Kidney capillary endothelial cell (primary cell): ENCODE measurements around the gene BCL2.
A peak's percentile ranks its signal among the peaks of the same experiment; 100 is the strongest.

ENCODE experiments used
- DNase-seq: peaks from one replicate; pipeline ENCODE4 v3.0.0-alpha.2; 2018; ENCODE audit warnings: low spot score

BCL2 gene

DNA sequence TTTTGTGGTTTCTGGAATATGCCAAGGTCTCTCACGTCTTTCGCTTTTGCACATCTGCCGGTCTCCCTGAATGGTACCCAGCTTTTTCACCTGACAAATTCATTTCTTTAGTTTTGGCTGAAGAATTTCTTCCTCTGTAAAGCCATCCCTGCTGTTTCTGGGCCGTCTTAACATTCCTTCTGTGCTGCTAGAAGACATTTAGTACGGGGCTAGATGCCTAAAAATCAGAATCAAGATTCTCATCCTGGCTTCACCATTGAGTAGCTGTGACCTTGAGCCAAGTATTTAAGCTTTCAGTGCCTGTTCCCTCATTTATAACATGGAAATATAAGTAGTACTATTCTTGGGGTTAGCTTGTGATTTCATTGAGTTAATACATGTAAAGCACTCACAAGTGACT, 6.4 kb upstream of the BCL2 start:
- no peak for DNase-seq

DNA sequence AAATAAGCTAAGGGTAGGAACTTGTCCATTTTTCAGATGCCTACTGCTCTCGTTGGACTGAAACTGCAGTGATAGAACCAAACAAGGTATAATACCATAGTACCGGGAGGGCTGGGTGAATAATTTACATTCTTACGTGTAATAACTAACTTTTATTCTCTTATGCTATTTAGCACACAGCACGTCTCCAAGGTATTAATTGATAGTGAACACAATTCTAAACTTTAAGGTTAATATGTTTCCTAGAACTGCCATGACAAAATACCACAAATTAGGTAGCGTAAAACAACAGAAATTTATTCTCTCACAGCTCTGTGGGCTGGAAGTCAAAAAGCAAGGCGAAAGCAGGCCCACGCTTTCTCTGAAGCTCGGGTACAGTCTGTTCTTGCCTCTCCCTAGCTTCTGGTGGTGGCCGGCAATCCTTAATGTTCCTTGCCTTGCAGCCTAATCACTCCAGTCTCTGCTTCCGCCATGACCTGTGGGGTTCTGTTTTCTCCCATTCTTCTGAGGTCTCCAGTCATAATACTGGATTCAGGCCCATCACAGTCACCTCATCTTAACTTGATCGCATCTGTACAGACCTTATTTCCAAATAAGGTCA, 5.6 kb upstream of the BCL2 start:
- DNase-seq: no peak

DNA sequence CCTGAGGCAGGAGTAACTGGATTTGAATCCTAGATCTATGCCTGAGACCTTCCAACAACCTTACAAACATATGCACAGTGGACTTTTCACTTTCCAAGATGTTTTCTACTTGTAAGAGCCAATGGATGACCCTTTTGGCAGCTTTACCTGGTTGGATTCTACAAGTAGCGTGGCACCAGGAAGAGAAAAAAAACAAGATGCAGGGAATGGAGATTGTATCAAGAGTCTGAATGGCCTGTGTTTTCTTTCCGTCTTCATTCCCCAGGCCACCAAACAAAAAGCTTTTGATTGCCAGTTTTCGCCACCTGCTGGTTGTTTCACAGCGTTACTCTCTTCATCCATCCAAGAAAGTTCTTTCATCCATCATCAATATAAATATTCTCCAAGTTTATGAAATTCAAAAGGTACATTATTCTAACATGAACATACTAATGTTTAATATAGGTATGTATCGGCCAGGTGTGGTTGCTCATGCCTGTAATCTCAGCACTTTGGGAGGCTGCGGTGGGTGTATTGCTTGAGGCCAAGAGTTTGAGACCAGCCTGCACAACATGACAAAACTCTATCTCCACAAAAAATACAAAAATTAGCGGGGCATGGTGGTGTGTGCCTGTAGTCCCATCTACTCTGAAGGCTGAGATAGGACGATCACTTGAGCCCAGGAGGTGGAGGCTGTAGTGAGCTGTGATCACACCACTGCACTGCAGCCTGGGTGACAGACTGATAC, 3.5 kb upstream of the BCL2 start:
- DNase-seq: peak; percentile 68

DNA sequence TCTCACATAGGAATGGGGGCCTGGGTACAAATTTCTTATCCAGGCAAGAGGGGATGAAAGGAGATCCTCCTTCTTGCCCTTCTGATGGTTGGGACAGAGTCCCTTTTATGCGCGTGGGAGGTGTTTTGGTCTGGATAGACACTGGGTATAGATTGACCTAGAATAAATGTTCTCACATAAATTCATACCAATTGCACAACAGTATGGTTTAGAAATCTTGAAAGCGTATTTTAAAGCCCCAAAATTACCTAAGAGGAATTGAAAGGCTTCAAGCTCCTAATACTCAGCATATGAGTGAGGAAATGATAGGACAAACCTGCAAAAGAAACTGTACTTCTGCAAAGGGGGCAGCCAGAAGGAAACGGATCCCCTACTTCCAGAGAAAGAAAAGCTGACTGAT, 2.6 kb upstream of the BCL2 start:
- no peak for DNase-seq

DNA sequence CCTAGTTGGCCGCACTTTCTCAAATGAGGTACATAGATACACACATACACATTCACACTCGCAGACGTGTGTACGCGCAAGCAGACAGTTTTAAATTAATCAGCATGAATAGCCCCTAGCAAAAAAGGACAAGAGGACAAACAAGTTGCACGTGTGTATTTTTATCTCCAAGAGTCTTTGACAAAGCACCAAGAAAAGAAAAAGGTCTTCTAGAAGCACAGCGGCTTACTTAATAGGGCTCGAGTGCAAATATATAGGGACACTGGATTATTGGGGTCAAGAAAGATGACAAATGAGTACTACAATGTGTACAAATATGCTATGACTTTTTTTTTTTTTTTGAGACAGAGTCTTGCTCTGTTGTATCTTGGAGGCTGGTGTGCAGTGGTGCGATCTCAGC, 1.7 kb upstream of the BCL2 start:
- no peak for DNase-seq

DNA sequence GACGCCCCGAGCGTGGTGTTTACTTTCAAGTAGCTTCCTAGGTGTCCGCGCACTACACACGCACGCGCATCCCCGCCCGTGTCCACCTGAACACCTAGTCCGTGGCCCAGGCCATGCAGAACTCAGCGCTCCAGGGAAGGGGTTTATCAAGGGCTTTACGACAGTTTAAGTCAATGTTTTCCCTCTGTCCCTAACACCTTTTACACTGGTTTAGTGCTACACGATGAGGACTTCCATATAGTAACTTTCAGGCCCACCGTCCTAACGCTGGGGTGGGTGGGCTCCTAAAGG, 1.4 kb upstream of the BCL2 start:
- DNase-seq: no peak

DNA sequence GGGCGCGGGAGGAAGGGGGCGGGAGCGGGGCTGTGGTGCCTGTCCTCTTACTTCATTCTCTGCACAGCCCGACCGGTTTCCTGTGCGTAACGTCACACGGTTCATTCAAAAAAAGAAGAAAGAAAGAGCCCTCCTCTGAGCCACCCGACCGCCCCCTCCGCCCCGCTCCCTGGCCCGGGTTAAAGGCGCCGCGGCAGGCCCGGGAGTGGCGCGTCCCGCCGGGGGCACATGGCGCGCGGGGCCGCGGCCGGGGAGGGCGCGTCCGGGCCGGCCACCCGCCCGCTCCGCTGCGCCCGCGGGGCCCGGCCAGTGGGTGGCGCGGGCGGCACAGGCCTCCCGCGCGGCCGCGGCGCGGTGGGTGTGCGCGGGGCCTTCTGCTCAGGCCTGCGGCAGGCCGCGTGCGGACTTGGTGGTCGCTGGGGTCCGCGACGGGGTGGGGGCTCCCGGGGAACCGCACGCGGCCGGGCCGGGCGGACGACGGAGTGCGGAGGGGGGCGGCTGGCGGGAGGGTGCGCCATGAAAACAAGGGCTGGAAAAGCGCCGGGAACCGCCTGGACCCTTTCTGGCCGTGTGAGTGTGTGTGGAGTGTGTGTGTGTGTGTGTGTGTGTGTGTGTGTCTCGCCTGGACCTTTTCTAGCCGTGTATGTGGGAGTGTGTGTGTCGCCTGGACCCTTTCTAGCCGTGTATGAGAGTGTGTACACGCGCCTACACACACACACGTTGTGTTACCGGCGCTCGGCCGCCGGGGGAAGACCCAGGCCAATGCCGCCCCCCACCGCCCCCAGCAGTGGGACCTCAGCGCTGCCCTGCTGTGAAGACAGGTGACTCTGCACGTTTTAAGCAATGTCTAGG, 780 bp upstream of the BCL2 start:
- DNase-seq: peak; percentile 63

DNA sequence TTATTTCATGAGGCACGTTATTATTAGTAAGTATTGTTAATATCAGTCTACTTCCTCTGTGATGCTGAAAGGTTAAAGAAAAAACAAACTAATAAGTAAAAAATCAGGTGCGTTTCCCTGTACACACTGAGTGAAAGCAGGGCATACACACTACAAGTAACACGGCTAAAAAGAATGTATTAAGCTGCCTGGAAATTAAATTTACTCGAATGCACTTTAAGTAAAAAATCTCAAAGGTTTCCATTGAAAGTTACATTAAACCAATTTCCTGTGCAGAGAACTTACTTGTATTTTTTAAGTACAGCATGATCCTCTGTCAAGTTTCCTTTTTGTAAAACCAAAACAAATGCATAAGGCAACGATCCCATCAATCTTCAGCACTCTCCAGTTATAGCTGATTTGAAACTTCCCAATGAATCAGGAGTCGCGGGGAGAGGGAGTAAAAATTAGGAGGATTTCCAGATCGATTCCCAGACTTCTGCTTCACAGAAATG, 633 bp downstream of the BCL2 start:
- DNase-seq: no peak

DNA sequence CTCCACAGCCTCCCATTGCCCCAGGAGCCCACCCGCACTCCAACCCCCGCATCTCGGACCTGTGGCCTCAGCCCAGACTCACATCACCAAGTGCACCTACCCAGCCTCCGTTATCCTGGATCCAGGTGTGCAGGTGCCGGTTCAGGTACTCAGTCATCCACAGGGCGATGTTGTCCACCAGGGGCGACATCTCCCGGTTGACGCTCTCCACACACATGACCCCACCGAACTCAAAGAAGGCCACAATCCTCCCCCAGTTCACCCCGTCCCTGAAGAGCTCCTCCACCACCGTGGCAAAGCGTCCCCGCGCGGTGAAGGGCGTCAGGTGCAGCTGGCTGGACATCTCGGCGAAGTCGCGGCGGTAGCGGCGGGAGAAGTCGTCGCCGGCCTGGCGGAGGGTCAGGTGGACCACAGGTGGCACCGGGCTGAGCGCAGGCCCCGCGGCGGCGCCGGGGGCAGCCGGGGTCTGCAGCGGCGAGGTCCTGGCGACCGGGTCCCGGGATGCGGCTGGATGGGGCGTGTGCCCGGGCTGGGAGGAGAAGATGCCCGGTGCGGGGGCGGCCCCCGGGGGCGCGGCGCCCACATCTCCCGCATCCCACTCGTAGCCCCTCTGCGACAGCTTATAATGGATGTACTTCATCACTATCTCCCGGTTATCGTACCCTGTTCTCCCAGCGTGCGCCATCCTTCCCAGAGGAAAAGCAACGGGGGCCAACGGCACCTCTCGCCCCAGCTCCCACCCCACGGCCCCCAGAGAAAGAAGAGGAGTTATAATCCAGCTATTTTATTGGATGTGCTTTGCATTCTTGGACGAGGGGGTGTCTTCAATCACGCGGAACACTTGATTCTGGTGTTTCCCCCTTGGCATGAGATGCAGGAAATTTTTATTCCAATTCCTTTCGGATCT, 1.3 kb downstream of the BCL2 start:
- DNase-seq: peak; percentile 20

DNA sequence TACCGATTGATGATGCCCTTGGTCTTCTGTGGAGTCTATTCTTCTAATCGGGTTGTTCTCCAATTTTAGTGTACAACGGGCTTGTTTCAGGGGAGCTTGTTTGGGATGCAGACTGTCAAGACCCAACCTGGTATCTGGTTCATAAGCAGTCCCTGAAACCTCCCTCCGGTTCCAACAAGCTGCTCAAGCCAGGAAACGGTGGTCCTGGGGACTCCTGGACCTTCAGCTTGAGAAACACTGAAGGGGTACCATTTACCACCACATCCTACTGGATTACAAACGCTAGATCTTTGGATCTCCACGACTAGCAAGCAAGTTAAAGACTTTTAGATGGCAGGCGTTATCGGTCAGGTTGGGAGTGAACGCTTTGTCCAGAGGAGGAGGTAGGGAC, 2.0 kb downstream of the BCL2 start:
- DNase-seq: no peak

DNA sequence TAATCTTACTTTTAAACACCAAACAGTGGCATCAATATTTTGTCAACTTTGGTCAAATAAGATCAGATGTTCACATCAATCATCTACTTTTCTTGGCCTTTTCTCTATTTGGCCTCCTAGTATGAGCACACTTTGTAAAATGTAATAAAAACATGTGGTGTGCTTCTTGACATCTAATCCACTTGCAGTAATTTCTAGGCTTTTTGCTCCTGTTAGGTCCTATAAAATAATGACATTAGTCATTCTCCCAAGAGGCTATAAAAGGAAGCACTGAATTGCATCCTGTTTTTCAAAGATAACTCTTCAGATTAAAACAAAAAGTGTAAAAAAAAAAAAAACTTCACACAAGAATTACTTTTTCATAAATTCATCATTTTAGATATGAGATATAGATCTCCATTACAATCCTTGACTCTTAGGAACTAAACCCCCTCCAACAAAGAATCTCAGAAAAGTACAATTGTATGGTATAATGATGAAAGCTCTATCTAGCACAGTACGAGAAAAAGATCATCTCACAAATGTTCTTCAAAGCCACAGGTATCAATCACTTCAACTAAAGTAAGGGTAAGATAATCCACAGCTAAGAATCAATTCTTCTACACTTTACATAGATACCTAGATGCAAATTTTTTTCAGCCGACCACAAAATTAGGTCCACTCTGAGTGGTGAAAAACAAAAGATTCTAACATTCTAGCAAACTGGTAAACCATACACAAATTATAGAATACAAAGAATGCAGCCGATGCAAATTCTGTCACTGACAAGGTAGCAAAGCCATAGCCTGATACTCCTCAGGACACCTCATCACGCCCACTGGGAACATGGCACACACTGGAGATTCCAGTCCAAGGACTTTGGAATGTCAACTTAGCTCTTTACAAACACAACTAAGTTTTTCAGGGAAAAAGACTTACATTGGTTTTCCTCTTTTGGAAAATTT, 2.7 kb downstream of the BCL2 start:
- peak; percentile 43 for DNase-seq

DNA sequence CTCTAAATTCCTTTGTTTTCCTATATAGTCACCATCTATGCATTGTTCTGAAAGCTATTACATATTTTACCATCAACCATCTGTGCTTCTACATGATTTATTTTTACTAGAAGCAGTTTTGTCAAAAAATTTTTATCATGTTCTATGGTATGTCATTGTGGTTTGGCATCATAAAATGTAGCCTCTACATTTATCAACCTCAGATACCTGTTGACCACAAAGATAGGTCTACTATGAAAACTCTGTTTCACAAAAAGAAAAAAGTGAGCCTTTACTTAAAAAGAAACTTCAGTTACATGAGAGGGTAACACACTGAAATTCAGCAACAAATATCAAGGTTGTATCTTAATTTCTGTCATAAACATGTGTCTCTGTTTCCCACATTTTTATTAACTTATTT, 3.7 kb downstream of the BCL2 start:
- DNase-seq: no peak

DNA sequence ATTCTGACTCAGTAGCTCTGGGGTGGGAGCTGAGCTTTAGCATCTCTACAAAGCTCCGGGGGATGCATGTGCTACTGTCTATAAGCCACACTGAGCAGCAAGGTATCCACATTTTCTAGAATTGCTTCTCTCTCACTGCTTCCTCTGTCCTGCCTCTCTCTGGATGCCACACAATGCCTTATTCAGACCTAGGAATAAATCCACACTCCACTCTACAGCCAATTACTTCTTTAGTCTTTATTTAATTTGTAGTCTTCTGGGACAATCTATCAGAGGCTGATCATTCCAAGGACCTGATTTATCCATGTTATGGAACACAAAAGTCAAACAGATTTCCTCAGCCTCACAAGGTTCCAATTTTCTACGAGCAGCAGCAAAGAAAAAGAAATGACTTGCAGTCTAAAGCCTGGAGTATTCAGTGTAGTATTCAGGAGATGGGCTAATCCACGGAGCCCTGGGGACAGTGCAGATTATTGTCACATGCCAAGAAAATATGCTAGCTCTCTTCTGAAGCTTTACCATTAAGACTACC, 4.4 kb downstream of the BCL2 start:
- DNase-seq: no peak

DNA sequence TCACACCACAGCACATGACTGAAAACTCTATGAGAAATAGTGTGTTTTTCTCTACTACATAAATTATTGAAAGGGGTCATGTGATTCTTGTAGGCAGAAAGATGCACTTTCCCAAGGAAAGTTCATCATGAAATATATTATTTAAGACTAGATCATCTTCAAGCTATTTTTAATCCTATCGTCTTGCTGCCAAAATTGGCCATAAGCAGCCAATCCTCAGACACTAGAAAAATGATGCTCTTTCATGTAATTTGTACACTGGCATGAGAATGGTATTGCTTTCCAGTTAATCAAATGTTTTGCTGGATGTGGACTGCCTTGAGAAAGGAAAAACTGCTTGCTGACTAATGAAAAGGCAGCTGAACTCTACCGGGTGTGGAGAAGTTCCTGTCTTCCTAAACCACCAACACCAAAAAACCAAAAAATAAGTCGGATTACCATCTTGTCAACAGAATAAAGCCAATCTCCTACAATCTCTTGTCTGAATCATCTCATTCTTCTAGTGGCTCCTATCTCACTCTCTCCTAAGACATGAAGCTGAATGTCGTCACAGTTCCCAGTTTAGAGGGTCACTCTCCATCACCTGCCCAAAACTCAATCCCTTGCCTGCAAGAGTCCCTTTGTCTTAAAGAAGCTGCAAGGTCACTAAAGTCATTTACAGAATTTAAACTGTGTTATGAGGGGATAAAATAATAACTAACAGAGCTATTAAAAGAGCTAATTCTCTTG, 5.3 kb downstream of the BCL2 start:
- DNase-seq: no peak

DNA sequence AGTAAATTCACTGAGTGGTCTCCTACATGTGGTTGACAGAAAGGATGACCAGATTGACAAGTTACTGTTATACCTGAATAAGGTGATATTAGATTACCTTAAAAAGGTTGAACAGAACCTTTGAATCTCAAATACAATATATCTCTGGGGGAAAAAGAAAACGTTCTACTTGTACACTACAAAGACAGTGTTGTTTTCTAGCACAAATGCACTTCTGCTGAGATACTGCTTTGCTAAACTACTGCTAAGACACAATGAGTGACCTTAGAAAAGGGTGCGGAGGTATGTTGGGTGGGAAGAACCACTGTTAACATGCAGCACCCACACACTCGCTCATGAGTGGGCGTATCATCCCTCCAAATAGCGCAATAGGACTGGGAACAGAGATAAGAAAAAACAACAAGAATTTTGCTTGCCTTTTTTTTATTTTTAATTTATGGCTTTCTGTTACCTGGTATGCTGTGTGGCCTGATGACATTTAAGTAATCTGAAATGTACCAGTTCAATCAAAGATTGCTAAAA, 6.1 kb downstream of the BCL2 start:
- DNase-seq: no peak

DNA sequence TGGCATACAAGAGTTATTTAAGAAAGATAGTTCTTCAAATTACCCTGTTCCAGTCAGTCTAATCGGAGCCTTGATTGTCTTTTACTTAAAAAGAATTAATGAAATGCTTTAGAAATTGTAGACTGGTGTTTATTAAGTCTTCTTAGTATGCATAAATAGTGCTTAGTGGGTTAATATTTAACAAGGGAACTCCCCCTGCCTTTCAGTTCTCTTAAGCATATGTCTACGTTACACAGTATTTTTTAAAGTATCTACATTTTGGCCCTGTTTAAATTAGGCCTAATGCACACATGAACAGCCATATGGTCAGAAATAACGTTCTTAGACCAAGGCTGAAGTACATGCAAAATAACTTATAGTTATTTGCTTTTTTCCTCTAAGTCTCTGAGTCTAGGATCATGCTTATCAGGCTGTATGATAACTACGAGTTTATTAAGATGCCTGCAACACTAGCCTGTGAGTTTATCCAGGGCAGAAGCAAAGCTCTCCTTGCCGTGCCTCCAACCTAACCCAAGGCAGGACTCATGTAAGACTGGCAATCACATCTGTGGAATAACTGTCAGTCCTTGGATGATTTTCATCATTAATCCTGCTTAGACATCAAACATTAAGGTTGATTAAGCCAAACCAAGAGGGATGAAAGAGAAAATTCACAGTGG, 6.7 kb downstream of the BCL2 start:
- no peak for DNase-seq

DNA sequence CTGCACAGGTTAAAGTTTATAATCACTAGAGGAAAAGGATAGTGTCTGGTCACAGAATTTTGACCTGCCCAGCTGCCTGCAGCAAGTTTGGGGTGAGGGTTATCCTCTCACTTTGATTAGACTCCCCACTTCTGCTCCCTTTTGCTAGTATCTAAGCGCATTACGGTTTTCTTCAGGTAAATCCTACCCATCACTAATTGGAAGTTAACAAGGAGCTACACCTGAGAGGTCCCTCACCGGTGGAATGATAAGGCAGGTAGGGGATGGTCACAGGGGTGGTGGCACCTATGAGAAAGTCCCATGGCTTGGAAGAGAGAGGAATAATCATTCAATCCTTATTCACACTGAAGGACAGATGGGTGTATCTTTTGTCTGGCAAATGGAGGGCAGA, 7.6 kb downstream of the BCL2 start:
- no peak for DNase-seq

DNA sequence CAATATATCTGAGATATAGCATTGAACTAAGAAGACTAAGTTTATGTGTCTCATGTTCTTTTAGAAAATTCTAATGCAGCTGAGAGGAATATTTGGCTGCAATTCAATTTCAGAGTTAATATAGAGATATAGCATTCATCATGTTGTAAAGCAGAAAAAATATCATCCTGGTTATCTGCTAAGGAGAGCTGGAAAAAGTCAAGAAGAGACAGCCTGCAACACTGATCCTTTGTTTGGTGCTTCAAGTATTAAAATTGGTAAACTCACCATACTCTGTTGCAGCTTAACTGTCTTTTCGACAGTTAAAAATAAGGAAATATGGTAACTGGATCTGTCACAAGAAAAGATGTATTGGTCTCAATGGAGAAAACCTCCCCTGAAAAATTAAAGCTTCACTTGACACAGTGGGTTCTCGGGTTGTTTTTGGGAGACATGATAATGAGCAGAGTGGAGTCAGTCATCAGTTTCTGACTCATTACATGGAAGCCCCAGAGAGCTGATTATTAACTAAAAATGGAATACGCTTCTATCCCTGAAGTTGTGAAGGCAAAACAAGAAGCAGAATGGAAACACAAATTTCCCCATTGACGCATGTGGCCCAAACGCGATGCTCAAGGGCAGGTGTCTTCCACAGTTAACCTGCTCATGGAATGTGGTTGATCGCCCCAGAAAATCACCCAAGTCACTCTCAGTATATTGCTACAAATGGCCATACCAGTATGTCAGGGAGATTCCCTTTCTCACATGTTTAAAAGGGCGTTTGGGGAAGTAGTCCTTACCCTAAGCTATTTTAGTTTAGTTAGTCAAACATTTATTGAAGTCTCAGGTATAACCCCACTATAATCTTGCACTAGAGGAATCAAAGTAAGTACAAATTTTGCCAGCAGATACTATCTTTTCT, 8.2 kb downstream of the BCL2 start:
- DNase-seq: no peak
